VCaP (cell line): ENCODE results near the gene HLA-DQA2.
"Not testable (repeated sequence)": the region's sequence is repeated elsewhere in the genome, so short reads cannot be mapped to it uniquely, and the experiment has no call there.

Experiments
- H3K27ac ChIP-seq: fragments of 450-650 bp; 2 replicates; pipeline ENCODE4 v1.5.1; 2017
- TF ChIP-seq, protein P1 (sequence below): fragments of 450-650 bp; conservative IDR thresholded peaks from 2 replicates; pipeline ENCODE4 v1.5.1; 2017; ENCODE audit warnings: mild to moderate bottlenecking, moderate library complexity

HLA-DQA2 gene

DNA sequence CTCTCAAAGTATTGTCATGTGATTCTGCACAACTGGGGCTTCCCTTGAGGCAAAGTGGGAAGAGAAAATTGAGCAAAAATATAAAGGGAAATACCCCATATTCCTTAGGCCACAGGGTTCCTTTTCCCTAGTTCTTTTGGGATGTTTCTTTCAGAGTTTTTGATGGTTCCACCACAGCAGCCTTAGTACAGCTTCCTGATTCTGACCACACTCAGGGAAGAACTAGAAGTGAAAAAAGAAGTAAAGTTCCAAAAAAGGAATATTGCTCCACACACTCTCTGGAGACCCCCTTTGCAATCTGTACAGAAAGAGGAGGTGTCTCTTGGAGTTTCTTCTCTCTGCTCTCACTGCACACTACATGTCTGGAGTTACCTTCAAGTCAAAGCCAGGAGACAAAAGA, 27.9 kb upstream of the HLA-DQA2 start:
- TF ChIP-seq, protein P1, sequence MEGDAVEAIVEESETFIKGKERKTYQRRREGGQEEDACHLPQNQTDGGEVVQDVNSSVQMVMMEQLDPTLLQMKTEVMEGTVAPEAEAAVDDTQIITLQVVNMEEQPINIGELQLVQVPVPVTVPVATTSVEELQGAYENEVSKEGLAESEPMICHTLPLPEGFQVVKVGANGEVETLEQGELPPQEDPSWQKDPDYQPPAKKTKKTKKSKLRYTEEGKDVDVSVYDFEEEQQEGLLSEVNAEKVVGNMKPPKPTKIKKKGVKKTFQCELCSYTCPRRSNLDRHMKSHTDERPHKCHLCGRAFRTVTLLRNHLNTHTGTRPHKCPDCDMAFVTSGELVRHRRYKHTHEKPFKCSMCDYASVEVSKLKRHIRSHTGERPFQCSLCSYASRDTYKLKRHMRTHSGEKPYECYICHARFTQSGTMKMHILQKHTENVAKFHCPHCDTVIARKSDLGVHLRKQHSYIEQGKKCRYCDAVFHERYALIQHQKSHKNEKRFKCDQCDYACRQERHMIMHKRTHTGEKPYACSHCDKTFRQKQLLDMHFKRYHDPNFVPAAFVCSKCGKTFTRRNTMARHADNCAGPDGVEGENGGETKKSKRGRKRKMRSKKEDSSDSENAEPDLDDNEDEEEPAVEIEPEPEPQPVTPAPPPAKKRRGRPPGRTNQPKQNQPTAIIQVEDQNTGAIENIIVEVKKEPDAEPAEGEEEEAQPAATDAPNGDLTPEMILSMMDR, result no peak
- H3K27ac ChIP-seq, result no peak overlapping the region

DNA sequence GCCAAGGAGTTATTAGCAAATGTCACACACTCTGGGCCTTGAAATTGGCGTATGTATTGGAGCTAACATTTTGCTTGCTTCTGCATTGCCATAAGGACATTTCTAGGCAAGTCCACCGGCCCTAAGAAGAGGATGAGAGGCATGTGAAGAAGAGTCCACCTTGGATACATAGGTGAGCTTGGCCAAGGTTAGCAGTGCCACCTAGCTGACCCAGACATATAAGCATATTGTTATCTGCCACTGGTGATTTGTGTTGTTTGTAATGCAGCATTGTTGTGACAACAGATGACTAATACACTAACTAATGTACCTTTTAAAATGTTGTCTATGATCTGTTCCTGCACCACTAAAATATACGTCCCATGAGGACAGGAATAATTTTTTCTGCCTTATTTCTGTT, 24.8 kb upstream of the HLA-DQA2 start:
- H3K27ac ChIP-seq, result no peak overlapping the region
- TF ChIP-seq, protein P1, result no peak; the same call in 1 of the 2 replicates

DNA sequence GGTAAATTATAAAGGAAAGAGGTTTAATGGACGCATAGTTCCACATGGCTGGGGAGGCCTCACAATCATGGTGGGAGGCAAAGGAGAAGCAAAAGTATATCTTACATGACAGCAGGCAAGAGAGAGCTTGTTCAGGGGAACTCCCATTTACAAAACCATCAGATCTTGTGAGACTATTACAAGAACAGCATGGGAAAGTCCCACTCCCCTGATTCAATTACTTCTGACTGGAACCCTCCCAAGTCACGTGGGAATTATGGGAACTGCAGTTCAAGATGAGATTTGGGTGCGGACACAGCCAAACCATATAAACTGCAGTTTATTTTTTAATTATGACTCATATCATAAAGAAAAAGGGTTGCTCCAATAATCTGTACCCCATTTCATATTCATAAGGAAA, 22.3 kb upstream of the HLA-DQA2 start:
- no peak overlapping the region for H3K27ac ChIP-seq
- TF ChIP-seq, protein P1, result no peak

DNA sequence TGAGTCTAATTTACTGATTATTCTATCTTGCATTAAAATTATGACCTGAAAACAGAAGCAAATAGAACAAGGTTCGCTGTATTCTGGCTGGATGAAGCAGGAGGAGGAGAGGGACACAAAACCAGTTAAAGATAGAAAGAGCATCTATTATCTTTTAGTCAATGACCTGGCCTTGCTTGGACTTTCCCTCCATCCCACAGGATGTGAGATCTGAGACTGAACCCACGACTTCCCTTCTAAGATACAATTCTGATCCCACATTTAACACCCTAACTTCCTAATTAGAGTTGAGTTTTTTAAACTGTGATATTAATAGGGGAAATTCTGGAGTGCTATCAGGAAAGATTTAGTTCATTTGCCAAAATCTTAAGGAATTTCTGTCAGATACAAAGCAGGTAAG, 3.1 kb upstream of the HLA-DQA2 start:
- TF ChIP-seq, protein P1, result no peak
- no peak overlapping the region for H3K27ac ChIP-seq

DNA sequence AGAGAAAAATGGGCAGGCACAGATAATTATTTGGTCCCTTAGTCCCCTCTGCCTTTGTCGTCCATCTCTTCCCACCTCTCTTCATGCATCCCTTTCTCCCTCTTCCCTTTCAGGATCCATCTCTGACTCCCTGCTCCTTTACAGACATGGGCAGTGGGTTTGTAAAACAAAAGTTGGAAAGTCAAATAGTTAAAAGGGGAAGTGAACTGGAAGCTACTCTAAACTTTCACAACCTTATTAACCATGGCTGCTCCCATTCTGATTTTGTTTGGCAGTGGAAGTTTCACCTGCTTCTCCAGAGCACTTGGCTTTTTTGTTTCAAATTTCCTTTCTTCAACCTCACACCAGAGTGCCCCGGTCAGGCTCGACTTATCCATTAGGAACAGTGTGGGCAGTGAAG, 1.2 kb downstream of the HLA-DQA2 start:
- no peak overlapping the region for H3K27ac ChIP-seq

DNA sequence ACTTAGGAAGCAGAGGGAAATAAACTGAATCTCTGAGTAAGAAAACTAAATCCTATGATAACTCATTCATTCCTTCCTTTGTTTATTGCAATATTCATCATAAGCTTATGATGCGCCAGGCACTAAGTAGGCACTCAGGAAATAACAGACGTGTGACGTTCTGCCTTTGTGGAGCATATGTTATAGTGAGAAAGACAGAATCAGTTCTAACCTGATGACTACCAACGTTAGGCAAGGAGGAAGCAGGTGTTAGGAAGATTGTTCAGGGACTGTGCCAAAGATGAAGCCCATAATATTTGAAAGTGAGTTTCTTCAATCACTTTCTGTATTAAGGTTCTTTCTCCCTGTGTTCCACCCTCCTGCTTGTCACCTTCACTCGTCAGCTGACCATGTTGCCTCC, 3.6 kb downstream of the HLA-DQA2 start:
- H3K27ac ChIP-seq, result no peak overlapping the region
- TF ChIP-seq, protein P1, result no peak

More for the DNA sequence above, 1.2 kb downstream of the HLA-DQA2 start:
- TF ChIP-seq, protein P1, result no peak

DNA sequence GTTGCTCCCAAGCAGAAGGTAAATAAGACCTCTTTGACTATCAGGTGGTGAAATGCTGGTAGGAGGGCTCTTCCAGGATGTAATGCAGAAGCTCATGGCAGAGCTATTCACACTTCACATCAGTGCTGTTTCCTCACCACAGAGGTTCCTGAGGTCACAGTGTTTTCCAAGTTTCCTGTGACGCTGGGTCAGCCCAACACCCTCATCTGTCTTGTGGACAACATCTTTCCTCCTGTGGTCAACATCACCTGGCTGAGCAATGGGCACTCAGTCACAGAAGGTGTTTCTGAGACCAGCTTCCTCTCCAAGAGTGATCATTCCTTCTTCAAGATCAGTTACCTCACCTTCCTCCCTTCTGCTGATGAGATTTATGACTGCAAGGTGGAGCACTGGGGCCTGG, 4.5 kb downstream of the HLA-DQA2 start:
- not testable (repeated sequence) for H3K27ac ChIP-seq

DNA sequence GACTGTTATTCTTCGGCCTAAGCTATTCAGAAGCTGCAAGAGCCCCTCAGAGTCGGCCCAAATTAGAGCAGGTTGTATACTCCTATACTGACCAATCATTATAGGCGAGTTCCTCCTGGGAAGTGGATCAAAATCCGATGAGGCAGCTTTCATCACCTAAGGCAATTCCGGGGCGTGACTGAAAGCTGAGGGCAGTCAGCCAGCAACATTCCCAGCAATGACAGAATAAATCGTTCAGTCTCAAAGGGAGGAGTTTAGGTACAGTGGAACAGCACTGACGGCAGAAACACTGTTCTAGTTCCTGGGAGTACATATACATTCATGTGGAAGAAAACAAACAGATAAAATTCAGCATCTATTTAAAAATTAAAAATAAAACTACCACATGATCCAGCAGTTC, 11.4 kb downstream of the HLA-DQA2 start:
- TF ChIP-seq, protein P1, result no peak
- no peak overlapping the region for H3K27ac ChIP-seq
